Dendritic cell treated with granulocyte-macrophage colony-stimulating factor and Interleukin-4, amounts not matched to agents 40 ng/mL and 50 ng/mL, for 4 days (primary cell): ENCODE measurements around the gene VSIG8.

ENCODE experiments used
- H3K27ac Mint-ChIP-seq: one replicate; pipeline ENCODE4 v1.8.0; 2022; ENCODE audit warnings: mild to moderate bottlenecking, mixed read lengths
- H3K27me3 Mint-ChIP-seq: one replicate; pipeline ENCODE4 v1.8.0; 2022; ENCODE audit warnings: mild to moderate bottlenecking, mixed read lengths
- H3K36me3 Mint-ChIP-seq: one replicate; pipeline ENCODE4 v1.8.0; 2022; ENCODE audit warnings: low read depth, mixed read lengths
- H3K4me1 Mint-ChIP-seq: one replicate; pipeline ENCODE4 v1.8.0; 2022; ENCODE audit warnings: low read depth, mixed read lengths
- H3K4me3 Mint-ChIP-seq: one replicate; pipeline ENCODE4 v1.8.0; 2022; ENCODE audit warnings: mild to moderate bottlenecking, moderate library complexity, mixed read lengths
- H3K9me3 Mint-ChIP-seq: one replicate; pipeline ENCODE4 v1.8.0; 2022; ENCODE audit warnings: mixed read lengths
- intact Hi-C: fragments of 100-400 bp; cut with micrococcal nuclease; formaldehyde crosslinking; loops from one replicate; pipeline ENCODE4 v1.15.0; 2022

VSIG8 gene

DNA sequence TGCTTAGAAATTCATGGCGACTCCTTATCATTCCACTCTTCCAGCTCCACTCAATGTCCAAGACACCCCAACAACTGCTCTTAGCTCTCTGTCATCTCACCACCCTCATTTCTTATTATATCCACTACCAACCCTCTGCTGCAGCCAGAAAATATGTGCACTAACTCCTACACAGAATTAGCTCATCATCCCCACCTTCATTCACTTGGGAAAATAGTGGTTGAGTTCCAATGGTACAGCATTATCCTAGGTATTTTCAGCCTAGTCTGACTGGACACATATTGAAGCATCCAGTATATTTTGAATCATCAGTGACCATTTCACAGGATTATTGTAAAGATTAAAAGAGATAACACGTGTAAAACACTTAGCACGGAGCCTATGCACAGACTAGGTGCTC lies 16.7 kb upstream of the VSIG8 start:
- Mint-ChIP-seq H3K27me3 (peaks cover 13% of the 10 kb centered on the region), H3K36me3 (no peaks in the 10 kb centered on the region), H3K27ac (no peak overlapping the region), H3K9me3 (no peaks in the 10 kb centered on the region), H3K4me1 (peaks cover 9% of the 10 kb centered on the region), H3K4me3 (no peak overlapping the region)
- intact Hi-C loops, result no loop called here

GRCh38 chr1:159877695-159878444 lies 15.4 kb upstream of the VSIG8 start:
- no peak overlapping the region for H3K27ac Mint-ChIP-seq
- H3K36me3 Mint-ChIP-seq, result no peaks in the 10 kb centered on the region
- peaks cover 15% of the 10 kb centered on the region for H3K27me3 Mint-ChIP-seq
- no peaks in the 10 kb centered on the region for H3K9me3 Mint-ChIP-seq
- peaks cover 9% of the 10 kb centered on the region for H3K4me1 Mint-ChIP-seq
- intact Hi-C loops, result no loop called here
- no peak overlapping the region for H3K4me3 Mint-ChIP-seq

DNA sequence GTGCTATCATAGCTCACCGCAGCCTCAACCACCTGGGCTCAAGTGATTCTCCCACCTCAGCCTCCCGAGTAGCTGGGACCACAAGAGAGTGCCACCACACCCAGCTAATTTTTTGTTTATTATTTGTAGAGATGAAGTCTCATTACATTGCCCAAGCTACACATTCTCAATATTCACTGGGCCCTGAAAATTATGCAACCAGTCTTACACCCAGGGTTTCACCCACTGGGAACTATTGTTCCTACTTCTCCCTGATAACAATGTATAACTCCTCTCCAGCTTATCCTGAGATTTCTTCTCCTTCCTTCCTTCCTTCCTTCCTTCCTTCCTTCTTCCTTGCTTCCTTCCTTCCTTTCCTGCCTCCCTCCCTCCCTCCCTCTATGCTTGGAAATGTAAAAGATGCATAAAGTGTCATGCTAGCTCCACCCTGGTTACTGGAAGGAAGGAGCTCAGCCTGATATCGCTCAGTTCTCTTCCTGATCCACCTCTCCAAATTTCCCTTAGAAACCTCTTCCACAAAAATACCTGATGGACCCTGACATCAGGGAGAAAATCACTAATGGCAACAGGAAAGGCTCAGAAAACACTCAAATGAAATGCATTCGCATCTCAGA lies 11.2 kb upstream of the VSIG8 start:
- Mint-ChIP-seq H3K27ac (no peak overlapping the region), H3K27me3 (peaks cover 29% of the 10 kb centered on the region), H3K4me1 (peaks cover 19% of the 10 kb centered on the region), H3K36me3 (no peaks in the 10 kb centered on the region), H3K9me3 (no peaks in the 10 kb centered on the region), H3K4me3 (no peak overlapping the region)
- intact Hi-C loops, result no loop called here

DNA sequence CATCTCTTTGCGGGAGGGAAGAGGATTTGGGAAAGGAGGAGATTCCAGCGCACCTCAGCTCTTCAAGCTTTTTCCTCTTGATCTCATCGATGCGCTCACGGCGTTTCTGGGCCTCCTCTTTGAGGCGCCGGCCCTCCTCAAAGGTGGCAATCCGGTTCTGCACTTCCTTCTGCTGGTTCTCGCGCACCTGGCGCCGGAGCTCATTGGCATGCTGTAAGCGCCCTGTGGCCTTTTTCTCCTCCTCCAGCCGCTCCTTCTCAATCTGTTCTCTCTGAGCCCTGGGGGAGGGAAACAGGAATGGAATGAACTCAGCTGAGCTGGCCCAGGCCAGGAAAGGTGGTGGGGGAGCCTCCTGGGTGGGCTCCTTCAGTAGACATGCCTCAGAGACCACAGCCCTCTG lies 10.4 kb upstream of the VSIG8 start:
- H3K27me3 Mint-ChIP-seq, result peaks cover 30% of the 10 kb centered on the region
- intact Hi-C loops, result no loop called here
- H3K4me3 Mint-ChIP-seq, result no peak overlapping the region
- H3K27ac Mint-ChIP-seq, result no peak overlapping the region
- no peaks in the 10 kb centered on the region for H3K36me3 Mint-ChIP-seq
- peaks cover 16% of the 10 kb centered on the region for H3K4me1 Mint-ChIP-seq
- H3K9me3 Mint-ChIP-seq, result no peaks in the 10 kb centered on the region

- no peaks in the 10 kb centered on the region for H3K36me3 Mint-ChIP-seq
- no peak overlapping the region for H3K4me3 Mint-ChIP-seq
- H3K27ac Mint-ChIP-seq, result no peak overlapping the region
- H3K9me3 Mint-ChIP-seq, result no peaks in the 10 kb centered on the region
- peaks cover 16% of the 10 kb centered on the region for H3K4me1 Mint-ChIP-seq
- H3K27me3 Mint-ChIP-seq, result peaks cover 36% of the 10 kb centered on the region
- intact Hi-C loops, result no loop called here
Measured at GRCh38 chr1:159870704-159871103, 8.2 kb upstream of the VSIG8 start.

GRCh38 chr1:159869607-159870006 lies 7.2 kb upstream of the VSIG8 start:
- Mint-ChIP-seq H3K4me3 (no peak overlapping the region), H3K36me3 (no peaks in the 10 kb centered on the region), H3K27me3 (peaks cover 38% of the 10 kb centered on the region), H3K27ac (no peak overlapping the region), H3K4me1 (peaks cover 16% of the 10 kb centered on the region), H3K9me3 (no peaks in the 10 kb centered on the region)
- intact Hi-C loops, result no loop called here

- no peaks in the 10 kb centered on the region for H3K36me3 Mint-ChIP-seq
- no peak overlapping the region for H3K4me3 Mint-ChIP-seq
- peaks cover 16% of the 10 kb centered on the region for H3K4me1 Mint-ChIP-seq
- no peak overlapping the region for H3K27ac Mint-ChIP-seq
- H3K9me3 Mint-ChIP-seq, result no peaks in the 10 kb centered on the region
- intact Hi-C loops, result no loop called here
- H3K27me3 Mint-ChIP-seq, result peaks cover 41% of the 10 kb centered on the region
Measured at GRCh38 chr1:159869173-159869572, 6.7 kb upstream of the VSIG8 start.

DNA sequence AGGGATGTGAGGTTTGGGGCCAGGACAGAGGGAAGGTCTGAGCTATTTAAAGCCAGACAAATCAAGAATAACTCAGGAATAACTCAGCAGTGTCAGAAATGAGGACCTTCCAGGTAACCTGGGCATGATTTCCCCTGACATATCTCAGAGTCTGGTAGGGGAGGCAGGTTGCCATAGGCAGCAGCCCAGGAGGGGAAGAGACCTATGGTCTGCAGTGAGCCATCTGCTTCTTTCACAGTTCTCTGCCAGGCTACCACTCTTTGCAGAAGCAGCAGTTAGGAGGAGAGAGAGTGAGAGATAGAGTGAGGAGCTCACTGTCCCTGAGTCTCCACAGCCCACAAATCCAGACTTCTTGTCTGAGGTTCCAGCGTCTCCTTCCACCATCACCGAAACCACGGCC lies 6.3 kb upstream of the VSIG8 start:
- intact Hi-C loops, result no loop called here
- peaks cover 16% of the 10 kb centered on the region for H3K4me1 Mint-ChIP-seq
- no peak overlapping the region for H3K27ac Mint-ChIP-seq
- no peak overlapping the region for H3K4me3 Mint-ChIP-seq
- H3K36me3 Mint-ChIP-seq, result no peaks in the 10 kb centered on the region
- peaks cover 43% of the 10 kb centered on the region for H3K27me3 Mint-ChIP-seq
- no peaks in the 10 kb centered on the region for H3K9me3 Mint-ChIP-seq

DNA sequence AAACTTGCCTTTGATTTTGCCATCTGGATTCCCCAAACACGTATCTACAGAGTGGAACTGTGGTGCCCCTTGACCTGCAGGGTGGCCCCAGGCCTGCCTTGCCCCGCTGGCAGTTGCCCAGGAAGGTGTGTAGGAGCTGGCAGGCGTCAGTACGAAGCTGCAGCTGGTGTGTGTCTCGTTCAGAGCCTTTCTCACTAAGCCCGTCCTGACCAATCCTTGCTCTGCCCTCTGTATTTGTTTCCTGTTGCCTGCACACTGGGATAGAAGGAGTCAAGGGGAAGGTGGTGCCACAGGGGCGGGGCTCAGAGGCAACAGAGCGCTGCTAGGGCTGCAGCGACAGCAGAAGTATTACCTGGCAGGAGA lies 5.2 kb upstream of the VSIG8 start:
- H3K27ac Mint-ChIP-seq, result no peak overlapping the region
- H3K36me3 Mint-ChIP-seq, result no peaks in the 10 kb centered on the region
- no peak overlapping the region for H3K4me3 Mint-ChIP-seq
- intact Hi-C loops, result no loop called here
- H3K27me3 Mint-ChIP-seq, result peaks cover 47% of the 10 kb centered on the region
- H3K9me3 Mint-ChIP-seq, result no peaks in the 10 kb centered on the region
- peaks cover 22% of the 10 kb centered on the region for H3K4me1 Mint-ChIP-seq

GRCh38 chr1:159866905-159867663 lies 4.6 kb upstream of the VSIG8 start:
- Mint-ChIP-seq H3K27me3 (peaks cover 50% of the 10 kb centered on the region), H3K36me3 (no peaks in the 10 kb centered on the region), H3K9me3 (no peaks in the 10 kb centered on the region), H3K4me1 (peaks cover 22% of the 10 kb centered on the region), H3K4me3 (no peak overlapping the region), H3K27ac (no peak overlapping the region)
- intact Hi-C loops, result no loop called here

GRCh38 chr1:159866066-159866465 lies 3.6 kb upstream of the VSIG8 start:
- Mint-ChIP-seq H3K27ac (no peak overlapping the region), H3K4me1 (peaks cover 22% of the 10 kb centered on the region), H3K27me3 (peaks cover 49% of the 10 kb centered on the region), H3K9me3 (no peaks in the 10 kb centered on the region), H3K36me3 (no peaks in the 10 kb centered on the region), H3K4me3 (no peak overlapping the region)
- intact Hi-C loops, result no loop called here

GRCh38 chr1:159864262-159864661 lies 1.8 kb upstream of the VSIG8 start:
- peaks cover 59% of the 10 kb centered on the region for H3K27me3 Mint-ChIP-seq
- no peaks in the 10 kb centered on the region for H3K36me3 Mint-ChIP-seq
- peaks cover 12% of the 10 kb centered on the region for H3K4me1 Mint-ChIP-seq
- no peak overlapping the region for H3K4me3 Mint-ChIP-seq
- intact Hi-C loops, result no loop called here
- H3K9me3 Mint-ChIP-seq, result no peaks in the 10 kb centered on the region
- no peak overlapping the region for H3K27ac Mint-ChIP-seq

GRCh38 chr1:159862031-159862430 lies 426 bp downstream of the VSIG8 start:
- intact Hi-C loops, result no loop called here
- Mint-ChIP-seq H3K27me3 (peaks cover 48% of the 10 kb centered on the region), H3K36me3 (no peaks in the 10 kb centered on the region), H3K9me3 (no peaks in the 10 kb centered on the region), H3K27ac (no peak overlapping the region), H3K4me1 (peaks cover 6% of the 10 kb centered on the region), H3K4me3 (no peak overlapping the region)

GRCh38 chr1:159861218-159861617 lies 1.2 kb downstream of the VSIG8 start:
- intact Hi-C loops, result no loop called here
- no peak overlapping the region for H3K27ac Mint-ChIP-seq
- H3K9me3 Mint-ChIP-seq, result no peaks in the 10 kb centered on the region
- H3K4me1 Mint-ChIP-seq, result peaks cover 11% of the 10 kb centered on the region
- H3K27me3 Mint-ChIP-seq, result peaks cover 48% of the 10 kb centered on the region
- H3K36me3 Mint-ChIP-seq, result no peaks in the 10 kb centered on the region
- no peak overlapping the region for H3K4me3 Mint-ChIP-seq
